Hematopoietic multipotent progenitor cell (in vitro differentiated cells): ENCODE data around the gene FGF7. TPM values are rescaled to one million over a fixed set of nuclear protein-coding genes. Genes with fewer than 3 reads are reported as not detected.
"Not testable (repeated sequence)": the region's sequence is repeated elsewhere in the genome, so short reads cannot be mapped to it uniquely, and the experiment has no call there.

Experiments used
- DNase-seq, 3 donors: peaks; one replicate each; pipeline ENCODE4 v3.0.0-alpha.2; 2011 to 2015; ENCODE audit warnings: low read depth in 2 of 3, low spot score in 2 of 3
- total RNA-seq: library from RNA; depleted of rRNA; stranded (reverse); fragments of >200 nt; gene quantifications from one replicate; pipeline ENCODE4 v1.2.3, GENCODE V29; 2012

FGF7 gene, protein sequence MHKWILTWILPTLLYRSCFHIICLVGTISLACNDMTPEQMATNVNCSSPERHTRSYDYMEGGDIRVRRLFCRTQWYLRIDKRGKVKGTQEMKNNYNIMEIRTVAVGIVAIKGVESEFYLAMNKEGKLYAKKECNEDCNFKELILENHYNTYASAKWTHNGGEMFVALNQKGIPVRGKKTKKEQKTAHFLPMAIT
- under 0.01 TPM for total RNA-seq

DNA sequence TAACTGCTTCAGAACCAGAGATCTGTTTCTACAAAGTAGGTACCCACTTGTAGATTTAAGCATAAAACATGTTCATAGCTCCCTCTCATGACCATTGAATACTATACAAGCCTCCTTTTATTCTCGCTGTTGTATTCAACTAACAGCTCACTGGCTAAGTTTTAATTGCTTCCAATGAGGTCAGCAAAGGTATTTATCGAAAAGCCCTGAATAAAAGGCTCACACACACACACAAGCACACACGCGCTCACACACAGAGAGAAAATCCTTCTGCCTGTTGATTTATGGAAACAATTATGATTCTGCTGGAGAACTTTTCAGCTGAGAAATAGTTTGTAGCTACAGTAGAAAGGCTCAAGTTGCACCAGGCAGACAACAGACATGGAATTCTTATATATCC is at the start of gene FGF7:
TSS of gene FGF7 (plus strand) at position 222 of the 400 bp plus-strand sequence. CDS start 1,056 bp downstream, outside the sequence.
- DNase-seq = peak in 1 of 3 donors; percentile 18

DNA sequence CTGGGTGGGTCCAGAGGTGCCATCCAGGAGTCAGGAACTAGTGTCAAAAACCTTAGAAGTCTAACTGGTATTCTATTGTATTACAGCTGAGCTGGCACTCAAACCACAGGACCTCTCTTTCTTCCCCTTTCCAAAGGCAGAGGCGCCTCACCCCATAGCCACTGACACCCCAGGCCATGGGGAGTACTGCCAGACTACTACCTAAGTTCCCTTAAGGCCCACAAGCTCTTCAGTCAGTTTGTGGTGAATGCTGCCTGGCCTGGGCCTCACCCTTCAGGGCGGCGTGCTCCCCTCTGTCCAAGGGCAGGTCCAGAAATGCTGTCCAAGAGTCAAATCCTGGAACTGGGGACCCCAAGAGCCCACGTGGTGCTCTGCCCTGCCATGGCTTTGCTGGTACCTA is 43.0 kb upstream of the FGF7 start:
- peak in 1 of 3 donors; percentile 46 for DNase-seq

DNA sequence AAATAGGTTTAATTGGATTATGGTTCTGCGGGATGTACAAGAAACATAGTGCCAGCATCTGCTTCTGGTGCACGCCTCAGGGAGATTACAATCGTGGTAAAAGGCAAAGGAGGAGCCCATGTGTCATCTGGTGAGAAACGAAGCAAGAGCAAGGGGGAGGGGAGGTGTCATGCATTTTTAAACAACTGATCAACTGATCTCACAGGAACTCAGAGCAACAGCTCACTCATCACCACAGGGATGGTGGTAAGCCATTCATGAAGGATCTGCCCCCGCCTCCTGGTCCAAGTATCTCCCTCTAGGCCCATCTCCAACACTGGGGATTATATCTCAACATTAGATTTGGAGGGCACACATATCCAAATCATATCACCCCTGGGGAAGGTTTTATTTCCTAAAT is 42.1 kb upstream of the FGF7 start:
- no peak for DNase-seq

DNA sequence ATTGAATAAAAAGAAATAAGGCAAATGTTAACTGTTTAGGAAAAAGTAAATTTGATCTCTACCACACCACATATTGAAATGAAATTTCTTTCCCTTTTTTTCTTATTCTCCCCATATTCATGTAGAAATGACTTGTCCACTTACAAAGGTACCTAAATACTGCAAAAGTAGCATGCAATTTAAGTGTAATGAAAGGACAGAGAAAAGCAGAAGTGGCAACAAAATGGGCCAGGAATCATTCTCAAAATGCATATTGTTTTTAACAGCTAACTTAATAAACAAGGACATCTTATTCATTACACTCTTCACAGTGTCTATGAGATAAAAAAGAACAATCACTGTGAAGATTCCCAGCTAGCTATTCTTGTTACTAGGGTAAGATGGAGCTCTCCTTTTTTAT is 40.6 kb upstream of the FGF7 start:
- no peak for DNase-seq

DNA sequence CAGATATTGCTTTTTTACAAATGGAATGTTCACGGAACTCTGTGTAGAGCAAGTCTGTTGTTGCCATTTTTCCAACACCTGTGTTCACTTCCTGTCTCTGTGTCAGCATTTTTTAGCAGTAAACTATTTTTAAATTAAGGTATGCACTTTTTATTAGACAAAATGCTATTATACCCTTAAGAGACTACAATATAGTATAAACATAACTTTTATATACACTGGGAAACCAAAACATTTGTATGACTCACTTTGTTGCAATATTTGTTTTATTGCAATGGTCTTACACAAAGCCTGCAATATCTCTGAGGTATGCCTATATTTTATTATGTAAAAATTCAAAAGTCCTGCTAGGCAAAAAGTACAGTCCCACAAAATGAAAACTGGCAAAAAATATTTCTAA is 39.8 kb upstream of the FGF7 start:
- no peak for DNase-seq

DNA sequence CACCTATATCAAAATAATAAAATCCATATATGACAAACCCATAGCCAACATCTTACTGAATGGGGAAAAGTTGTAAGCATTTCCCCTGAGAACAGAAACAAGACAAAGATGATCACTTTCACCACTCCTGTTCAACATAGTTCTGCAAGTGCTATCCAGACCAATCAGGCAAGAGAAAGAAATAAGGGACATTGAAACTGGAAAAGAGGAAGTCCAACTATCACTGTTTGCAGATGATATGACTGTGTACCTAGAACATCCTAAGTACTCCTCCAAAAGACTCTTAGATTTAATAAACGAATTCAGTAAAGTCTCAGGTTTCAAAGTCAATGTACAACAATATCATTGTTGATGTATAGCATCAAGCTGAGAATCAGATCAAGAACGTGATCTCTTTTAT is 35.6 kb upstream of the FGF7 start:
- no peak for DNase-seq

DNA sequence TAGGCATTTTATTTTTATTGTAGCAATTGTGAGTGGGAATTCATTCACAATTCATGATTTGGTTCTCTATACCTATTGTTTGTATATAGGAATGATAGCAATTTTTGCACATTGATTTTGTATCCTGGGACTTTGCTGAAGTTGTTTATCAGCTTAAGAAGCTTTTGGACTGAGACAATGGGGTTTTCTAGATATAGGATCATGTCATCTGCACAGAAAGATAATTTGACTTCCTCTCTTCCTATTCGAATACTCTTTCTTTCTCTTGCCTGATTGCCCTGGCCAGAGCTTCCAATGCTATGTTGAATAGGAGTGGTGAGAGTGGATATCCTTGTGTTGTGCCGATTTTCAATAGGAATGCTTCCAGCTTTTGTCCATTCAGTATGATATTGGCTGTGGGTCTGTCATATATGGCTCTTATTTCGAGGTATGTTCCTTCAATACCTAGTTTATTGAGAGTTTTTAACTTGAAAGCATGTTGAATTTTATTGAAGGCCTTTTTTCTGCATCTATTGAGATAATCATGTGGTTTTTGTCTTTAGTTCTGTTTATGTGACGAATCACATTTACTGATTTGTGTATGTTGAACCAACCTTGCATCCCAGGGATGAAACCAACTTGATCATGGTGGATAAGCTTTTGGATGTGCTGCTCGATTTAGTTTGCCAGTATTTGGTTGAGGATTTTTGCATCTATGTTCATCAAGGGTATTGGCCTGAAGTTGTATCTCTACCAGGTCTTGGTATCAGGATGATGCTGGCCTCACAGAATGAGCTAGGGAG is 20.3 kb upstream of the FGF7 start:
- DNase-seq = not testable (repeated sequence)

DNA sequence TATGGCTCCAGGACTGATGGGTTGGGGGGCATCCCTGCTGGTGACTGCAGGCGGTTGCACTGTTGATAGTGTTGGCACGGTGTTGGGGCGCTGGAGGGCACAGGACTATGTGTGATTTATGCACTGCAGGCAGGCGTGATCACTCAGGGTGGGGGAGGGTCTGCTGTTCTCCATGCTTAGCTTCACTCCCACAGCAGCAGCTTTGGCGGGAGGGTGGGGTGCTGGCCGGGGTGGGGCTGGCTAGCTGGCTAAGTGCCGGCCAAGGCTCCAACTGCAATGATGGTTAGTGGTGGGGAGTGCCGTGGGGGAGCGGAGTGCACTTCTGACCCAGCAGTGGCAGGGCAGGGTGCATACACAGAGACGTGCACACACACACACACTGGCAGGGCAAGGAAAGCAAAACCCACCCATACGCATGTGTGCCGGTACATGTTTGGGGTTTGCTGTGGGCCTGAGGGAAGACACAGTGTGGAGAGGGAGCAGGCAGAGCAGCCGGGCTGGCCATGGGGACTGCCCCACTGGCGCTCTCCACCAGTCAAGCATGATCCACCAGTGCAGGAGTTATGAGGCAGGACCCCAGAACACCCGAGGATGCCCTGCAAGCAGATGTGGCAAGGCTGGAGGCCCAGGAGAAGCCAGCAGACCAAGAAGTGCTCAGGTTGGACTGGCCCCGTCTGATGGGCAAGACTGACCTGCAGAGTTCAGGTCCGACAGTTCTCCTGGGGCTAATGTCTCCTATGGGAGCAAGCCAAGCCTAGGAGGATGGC is 16.5 kb upstream of the FGF7 start:
- DNase-seq = no peak

DNA sequence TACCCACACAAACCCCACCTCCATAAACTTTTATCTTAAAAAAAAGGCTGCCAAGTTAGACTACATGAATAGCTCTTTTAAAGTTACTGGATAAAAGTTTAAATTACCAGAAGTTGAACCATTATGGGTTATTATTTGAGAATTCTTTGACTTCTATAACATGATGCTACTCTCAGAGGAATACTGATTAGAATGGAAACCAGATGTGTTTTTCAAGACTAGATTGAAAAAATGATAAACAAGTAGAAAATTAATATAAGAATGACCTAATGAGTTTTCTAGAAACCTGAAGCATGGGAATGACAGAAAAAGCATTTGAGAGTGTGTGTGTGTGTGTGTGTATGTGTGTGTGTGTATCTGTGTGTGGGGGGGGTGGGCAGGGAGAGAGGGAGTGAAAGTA is 12.4 kb upstream of the FGF7 start:
- no peak for DNase-seq

DNA sequence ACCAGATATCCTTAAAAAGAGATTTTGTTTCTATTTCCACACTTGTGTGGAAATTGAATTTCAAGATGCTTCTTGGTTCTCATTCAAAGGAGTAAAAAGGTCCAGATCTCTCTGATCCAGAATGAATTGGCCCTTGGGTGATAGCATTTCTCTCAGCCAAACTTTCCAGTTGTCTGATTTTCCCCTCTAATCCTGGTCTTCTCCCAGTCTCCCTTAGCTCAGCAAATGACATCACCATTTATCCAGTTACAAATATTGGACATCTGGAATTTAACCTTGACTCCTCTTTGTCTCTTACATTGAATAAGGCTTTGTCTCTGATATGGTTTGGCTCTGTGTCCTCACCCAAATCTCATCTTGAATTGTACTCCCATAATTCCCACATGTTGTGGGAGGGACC is 10.2 kb upstream of the FGF7 start:
- no peak for DNase-seq

DNA sequence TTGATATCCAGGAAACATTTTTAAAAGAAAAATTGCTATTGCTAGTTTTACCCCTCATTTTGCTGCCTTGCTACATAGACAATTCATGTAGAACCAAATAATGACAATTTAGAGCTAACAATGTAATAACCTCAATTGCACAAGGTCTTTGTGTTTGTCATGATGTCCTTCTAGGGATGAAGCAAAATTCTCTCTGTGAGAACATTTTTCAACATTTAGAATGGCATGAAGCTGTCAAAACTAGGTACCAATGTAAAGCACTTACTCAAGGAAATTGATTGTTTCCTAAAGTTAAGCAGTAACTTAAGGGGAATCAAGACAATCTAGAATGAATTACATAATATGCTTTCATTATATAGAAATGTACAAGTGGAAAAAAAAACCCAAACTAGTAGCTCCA is 7.9 kb upstream of the FGF7 start:
- no peak for DNase-seq

DNA sequence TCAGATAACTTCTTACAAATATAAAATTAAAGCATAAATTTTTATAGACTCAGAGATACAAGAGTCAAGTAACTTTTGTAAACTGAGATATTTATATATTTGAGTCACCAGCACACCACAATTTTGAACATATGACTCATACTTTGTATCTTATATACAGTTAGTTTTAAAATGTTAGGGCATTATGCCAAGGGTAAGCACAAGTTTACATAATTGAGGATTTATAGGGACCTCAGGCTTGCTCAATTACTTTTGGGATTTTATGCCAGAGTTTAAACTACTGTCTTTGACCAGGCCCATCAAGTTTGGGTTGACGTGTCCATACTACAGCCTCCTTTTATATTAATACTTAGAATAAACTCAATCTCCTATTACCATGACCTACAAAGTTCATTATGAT is 7.4 kb upstream of the FGF7 start:
- no peak for DNase-seq

DNA sequence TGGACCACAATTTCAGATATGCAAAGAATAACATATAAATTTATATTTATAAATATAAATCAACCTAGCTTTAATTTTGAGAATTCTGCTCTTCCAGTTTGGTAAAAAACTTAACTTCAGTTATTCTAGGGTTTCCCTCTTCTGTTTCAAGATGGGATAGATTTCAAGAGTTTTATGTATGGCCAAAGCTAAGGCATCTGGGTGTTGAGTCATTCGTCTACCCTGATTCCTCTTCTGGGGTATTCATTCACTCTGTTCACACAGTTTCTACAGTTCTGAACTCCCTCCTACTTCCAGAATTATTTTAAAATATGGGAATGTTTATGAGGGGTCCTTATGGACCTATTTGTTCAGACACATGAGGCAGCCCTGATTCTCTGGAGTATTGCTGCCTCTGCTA is 4.2 kb upstream of the FGF7 start:
- DNase-seq = no peak

DNA sequence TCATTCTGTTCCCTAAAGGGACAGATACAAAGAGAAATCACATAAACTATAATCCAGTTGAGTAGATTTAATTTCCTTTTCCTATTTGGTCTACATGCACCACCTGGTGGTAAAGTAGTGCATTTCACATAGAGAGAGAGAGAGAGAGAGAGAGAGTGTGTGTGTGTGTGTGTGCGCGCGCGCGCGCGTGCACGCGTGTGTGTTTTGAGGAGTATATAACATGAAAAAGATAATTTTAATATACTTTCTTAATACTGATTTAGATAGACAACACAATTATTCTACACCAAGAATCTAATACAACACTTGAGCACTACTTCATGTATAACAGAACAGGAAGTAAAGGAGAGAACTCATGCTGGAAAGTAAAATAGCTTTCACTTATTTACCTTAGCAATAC is 1.1 kb upstream of the FGF7 start:
- DNase-seq = peak; percentile 9 to 75 (median 39)

DNA sequence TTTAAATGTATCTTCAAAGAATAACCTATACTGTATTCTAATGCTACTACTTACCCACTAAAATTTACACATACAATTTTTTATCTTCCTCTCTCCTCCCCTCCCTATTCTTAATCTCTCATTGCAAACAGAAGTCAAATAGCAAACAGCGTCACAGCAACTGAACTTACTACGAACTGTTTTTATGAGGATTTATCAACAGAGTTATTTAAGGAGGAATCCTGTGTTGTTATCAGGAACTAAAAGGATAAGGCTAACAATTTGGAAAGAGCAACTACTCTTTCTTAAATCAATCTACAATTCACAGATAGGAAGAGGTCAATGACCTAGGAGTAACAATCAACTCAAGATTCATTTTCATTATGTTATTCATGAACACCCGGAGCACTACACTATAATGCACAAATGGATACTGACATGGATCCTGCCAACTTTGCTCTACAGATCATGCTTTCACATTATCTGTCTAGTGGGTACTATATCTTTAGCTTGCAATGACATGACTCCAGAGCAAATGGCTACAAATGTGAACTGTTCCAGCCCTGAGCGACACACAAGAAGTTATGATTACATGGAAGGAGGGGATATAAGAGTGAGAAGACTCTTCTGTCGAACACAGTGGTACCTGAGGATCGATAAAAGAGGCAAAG is 984 bp downstream of the FGF7 start:
- DNase-seq = no peak

DNA sequence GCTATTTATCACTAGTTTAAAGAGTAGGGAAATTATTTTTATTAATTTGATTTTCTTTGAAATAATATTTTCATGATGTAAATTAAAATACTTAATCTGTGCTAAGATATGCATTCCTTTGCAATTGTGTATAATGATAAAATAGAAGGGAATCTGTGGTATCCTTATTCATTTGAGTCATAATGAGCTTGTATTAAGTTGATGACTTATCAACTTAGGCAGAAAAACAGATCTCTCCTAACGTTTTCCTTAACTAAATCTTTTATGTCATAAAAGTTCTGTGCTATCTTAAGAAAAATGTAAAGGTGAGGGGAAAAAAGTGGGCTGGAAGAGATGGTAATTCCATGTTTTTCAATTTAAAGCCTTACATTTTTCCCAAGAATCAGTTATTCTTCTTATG is 1.9 kb downstream of the FGF7 start:
- DNase-seq = no peak

DNA sequence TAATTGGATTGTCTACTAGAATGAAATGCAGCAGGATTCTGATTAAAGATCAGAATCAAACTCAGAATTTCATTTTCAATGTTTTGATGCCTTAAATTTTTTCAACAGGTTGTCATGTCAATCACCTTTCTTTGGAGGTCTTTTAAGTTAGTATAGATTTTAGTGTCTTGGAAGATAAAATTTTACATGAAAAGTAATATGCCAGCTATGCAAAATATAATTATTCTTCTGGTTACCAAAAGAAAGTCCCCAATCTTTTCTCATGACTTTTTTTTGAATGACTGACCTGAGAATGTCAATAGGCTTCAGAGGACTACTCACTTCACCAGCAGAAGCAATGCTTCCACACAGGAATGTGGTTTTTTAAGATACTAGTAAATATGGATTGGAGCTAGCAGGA is 4.3 kb downstream of the FGF7 start:
- no peak for DNase-seq

DNA sequence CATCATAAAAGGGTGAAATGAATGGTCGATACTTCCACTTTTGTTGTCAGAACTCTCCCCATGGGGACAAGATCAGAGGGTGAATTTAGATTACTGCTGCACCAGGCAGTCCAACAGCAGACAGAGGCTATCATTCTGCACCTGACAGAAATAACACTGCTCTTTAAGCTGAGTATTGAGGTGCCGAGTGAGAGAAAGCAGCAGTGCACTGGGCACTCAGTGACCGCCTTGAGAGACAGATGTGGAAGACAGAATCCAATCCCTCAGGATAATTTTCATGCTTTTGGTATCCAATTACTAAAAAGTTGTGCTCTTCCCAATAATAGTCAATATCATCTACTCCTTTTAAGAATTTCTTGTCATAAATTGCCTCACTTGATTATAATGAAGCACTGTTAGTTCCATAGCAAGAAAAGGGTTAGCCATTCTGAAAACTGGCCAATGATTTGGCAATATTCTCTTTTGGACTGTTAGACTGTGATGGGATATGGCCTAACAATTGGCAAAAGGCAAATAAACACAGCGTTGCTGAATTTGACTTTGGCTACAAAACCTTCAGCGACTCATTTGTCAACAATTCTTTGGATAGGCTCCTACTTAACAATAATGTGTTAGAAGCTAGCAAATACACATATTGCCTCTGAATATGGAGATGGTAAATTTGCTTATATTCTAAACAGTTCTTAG is 5.5 kb downstream of the FGF7 start:
- DNase-seq = no peak

DNA sequence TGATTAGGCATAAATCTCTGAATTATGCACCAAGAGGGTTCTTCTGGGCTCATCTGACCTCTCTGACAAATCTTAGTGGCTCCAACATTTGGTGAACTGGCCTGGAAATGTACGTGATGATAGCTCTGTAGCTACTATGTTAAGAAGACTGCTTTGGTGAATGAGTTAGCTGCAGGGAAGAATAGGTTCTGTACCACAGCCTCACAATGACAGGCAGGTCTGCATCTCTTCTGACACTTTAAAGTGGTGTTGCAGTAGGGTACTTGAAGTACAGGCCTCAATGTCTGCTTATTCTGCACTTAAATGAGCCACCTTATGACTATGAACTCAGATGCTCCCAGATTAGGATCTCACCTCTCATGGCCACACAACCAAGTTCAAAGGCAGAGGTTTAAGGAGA is 7.0 kb downstream of the FGF7 start:
- no peak for DNase-seq

DNA sequence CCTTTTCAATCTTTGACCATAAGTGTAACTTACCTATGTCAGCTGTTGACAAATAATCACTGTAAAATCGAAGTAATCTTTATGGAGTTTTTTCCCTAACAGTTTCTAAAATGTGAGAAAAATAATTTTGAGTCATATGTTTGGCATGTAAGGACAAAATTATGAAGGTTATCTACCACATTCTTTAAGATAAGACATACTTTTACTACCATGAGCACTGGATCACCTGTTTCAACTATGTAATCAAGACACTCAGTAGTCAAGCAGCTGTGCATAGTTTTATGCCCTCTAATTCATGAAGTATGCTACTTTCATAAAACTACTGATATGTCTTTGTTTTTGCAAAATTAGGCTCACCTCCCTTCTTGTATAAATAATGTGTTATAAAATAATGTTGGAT is 12.1 kb downstream of the FGF7 start:
- no peak for DNase-seq

DNA sequence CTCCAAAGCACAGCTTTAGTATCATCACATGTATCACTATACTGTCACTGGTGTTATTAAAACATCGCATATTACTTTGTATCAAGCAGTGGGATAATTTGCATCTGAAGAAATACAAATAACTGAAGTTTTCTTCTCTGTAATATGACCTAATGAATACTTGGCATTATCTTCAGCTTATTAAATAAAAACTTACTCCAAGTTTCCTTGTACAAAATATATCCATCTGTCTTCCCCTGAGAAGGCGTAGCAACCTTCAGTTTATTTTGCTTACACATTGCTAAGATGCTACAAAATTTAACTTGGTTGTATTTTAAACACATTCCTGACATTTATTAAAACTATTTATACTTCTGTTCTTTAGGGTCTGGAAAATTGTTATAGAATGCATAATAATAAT is 13.7 kb downstream of the FGF7 start:
- DNase-seq = no peak
